GM21786 (cell line): Measurements from ENCODE around the gene SPDL1.

ENCODE experiments used
- ATAC-seq: cut with Tn5 transposase; IDR thresholded peaks from one replicate; pipeline ENCODE4 v1.9.1; 2021; ENCODE audit not compliant: unreplicated experiment

The SPDL1 gene, protein sequence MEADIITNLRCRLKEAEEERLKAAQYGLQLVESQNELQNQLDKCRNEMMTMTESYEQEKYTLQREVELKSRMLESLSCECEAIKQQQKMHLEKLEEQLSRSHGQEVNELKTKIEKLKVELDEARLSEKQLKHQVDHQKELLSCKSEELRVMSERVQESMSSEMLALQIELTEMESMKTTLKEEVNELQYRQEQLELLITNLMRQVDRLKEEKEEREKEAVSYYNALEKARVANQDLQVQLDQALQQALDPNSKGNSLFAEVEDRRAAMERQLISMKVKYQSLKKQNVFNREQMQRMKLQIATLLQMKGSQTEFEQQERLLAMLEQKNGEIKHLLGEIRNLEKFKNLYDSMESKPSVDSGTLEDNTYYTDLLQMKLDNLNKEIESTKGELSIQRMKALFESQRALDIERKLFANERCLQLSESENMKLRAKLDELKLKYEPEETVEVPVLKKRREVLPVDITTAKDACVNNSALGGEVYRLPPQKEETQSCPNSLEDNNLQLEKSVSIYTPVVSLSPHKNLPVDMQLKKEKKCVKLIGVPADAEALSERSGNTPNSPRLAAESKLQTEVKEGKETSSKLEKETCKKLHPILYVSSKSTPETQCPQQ

DNA sequence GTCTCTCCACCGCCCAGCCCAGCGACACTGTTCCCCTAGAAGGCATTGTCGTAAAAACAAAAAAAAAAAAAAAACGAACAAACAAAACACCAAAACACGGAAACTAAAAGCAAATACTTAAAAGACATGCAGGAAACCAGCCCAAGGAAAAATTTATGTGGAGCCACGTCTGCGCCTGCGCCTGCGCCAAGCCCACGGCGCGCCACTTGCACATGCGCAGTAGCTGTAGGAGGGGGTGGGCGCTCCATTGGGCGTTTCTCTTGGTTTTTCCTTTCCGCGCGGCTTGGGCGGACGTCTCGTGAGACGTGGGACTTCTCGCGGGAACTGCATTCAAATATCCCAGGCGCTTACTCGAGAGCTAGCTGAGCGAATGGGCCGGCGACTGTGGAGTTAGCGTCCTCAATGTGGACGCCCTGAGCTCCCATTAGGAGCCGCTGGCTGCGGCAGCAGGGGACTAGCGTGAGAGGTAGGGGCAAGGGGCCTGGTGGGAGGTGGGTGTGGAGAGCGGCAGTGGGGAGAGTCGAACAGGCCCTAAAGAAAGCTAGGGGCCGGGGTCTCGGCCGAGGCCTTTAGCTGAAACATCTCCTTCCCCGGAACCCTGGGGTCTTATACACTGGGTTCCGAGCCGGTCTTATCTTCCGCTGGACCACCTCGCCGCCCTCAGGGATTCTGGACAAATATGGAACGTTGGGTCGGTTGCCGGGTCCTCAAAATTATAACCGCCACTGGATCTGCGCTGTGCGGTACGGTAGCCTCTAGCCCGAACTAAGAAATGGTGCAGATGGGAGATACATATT lies at the start of gene SPDL1:
TSS of gene SPDL1 (plus strand) at position 350 of the 797 bp plus-strand sequence. CDS start 4,644 bp downstream, outside the sequence.
- ATAC-seq = peak; percentile 90

DNA sequence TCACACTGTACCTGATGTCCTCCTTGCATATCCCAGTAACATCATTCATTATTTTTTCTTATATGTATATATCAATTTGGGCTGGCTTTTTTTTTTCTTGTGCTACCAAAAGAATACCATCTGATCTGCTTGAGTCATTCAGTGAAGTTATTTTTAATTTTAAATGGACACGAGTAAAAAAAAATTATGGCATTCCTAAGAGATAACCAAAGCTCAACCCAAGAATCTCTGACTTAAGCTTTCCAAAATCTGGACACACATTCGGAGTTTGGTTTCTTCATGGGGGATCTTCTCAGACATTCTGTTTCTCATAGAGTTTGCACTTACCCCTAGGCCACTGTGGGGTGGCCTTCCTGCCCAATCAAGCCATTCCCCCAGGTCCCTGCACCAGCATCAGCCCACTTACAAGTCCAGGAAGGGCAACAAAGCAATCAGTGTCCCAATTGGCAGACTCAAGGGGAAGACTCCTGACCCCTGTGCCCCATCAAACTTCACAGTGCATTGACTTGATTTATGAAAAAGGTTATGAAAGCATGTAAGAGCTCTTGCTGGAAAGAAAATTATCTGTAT lies 49.2 kb upstream of the SPDL1 start:
- ATAC-seq = no peak

DNA sequence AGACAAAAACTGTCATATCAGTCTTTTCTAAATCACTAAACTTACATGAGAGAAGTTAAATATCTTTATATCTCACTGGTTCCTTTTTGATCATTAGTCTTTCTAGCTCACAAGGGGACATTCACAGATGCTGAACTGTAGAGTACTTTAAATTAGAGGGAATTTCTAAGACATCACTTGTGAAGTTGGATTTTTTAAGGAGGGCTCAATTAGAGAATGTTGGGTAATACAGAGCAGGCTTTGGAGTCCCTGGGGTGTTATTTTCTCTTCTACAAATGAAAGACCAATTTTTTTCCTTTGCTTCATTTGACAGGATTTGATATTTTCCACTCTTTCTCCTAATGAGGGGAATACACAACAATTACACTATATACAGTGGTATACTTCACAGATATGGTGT lies 48.6 kb upstream of the SPDL1 start:
- no peak for ATAC-seq

DNA sequence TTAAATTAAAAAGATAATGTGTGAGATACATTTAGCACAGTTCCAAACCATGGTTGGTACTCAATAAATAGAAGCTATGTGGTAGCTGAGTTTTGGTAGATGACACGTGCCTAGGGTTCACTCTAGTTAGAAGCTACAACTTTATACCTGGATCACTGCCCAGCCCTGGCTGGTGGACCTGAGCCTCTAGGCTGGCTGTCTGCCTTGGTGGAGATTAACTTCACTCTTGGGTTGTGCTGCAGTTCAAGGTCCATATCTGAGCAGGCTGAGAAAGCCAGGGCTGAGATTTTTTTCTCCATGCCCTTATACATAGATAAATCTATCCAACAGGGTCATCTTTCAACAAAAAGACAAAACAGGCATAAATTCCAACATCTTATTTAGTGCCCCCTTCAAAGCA lies 44.6 kb upstream of the SPDL1 start:
- no peak for ATAC-seq

DNA sequence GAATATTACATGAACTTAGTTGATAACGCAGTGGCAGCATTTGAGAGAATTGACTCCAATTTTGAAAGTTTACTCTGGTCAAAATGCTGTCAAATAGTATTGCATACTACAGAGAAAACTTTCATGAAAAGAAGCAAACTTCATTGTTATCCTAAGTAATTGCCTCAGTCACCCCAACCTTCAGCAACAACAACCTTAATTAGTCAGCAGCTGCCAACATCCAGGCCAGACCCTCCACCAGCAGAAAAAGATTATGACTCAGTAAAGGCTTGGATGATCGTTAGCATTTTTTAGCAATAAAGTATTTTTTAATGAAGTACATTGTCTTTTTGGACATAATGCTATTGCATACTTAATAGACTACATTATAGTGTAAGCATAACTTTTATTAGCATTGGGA lies 40.8 kb upstream of the SPDL1 start:
- no peak for ATAC-seq

DNA sequence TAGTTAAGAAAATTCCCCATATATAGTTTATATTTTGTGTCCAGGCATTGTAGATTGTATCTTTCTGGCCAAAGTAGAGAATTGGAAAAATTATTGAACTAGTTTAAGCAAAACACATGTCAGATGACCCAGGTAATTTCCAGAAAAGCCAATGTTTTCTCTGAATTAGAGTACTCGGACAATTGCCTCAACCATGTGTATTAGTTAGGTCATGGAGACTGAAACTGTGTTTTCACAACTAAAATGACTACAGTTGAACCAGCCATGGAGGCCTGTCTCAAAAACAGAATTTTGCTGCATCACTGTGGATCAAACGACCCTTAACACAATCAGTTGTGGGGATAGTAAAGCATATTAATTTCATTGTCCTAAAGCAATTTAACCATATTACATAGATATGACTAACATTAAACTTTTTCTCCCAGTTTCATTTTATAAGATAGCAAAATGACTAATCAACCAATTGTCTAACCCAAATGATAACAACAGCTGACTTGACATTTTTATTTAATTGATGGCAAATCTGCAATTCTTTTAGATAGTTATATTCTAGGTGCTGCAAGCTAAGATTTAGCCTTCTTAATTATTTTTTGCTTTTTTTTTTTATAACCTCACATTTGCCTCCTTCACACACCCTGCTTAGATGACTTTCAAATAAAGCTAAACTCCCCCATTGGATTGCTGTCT lies 39.2 kb upstream of the SPDL1 start:
- ATAC-seq = no peak

DNA sequence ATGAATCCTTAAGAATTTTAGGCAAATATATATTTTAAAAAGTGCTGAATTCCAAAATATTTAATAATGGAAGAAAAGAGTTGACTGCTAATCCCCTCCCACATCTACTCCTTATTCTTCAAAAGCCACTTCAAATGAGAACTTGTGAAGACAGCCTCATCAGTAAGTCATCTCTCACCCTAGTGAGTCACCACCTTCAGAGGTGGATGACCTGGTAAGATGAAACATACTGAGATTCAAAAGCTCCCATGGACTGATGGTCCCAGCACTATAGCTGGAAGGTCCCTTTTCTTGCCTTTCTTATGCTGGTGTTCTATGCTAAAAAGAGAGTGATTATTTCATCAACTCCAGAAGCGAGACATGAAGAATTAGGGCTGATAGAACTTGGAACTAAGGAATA lies 37.8 kb upstream of the SPDL1 start:
- ATAC-seq = no peak

DNA sequence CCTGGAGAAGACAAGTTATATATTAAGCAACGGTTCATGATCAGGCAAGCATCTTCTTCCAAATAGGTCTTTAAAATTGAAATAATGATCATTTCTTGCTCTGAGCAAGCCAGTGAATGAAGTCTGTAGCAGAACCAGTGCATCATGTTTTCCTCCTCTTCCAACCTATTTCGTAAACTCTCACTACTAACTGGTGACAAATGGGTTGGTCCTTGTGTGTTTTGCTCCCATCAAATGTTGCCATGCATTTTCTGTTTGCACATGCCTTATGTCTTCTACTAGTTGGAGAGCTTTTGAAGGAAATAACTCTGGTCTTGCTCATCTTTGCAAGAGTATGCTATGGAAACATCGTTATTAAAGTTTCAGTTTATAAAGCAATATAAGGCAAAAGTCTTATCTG lies 37.2 kb upstream of the SPDL1 start:
- ATAC-seq = no peak

DNA sequence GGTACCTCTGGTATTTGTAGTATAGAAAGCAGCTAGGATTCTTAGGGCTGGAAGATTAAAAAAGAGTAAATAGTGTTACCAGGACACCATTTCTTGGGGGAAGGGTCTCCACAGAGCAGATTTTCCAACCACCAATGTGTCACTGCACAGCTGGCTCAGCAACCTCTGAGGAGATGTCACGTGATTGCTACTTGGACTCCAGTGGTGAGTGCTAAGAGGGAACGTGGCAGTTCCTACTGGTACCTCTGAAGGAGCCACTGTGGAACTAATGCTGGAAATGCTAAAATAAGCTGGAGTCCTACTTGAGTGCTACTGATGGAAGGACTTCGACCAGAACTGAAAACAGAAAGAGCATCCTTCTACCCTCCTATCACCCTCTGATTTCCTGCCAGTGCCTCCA lies 36.1 kb upstream of the SPDL1 start:
- no peak for ATAC-seq

DNA sequence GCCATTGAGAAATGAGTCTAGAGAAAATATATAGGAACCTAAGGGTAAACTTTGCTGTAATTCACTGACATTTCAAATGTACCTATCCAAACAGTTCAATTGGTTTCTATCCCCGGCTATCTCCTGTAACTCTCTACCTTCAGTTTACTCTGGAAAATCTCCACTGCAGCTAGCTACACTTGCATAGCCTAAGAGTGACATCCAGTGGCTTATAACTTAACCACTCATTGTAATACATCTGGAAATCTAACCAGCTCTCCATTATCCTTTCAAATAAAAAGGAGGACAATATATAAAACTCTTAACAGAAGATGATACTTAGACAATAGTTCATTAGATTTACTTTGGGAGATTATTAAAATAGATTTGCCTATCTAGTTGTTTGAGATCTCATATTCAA lies 35.3 kb upstream of the SPDL1 start:
- no peak for ATAC-seq

DNA sequence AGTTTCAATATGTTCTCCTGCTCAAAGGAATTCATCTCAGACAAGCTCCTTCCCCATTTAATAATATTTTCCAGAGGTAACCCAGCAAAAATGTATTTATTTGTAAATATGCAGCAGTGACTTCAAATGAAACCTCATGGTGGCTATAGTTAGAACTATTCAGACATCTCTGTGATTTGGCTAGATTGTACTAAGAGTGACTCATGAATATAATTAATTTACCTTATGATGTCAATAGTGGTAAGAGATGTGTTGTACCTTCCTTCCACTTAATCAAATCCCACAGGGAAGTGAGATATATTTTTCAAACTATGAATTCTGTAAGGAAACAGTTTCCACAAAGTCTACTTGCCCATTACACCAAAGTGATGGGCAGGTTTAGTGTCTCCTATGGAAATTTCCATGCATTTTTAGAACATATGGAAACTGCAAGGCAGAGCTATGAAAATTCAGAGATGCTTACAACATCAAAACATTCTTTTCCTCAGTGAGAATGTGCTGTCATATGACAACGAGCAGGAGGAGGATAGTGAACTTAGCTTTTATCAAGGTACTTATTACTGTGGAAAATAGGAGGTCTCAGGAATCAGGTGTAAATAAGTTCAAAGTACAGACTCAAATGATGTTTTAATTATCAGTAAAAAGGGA lies 34.0 kb upstream of the SPDL1 start:
- no peak for ATAC-seq

DNA sequence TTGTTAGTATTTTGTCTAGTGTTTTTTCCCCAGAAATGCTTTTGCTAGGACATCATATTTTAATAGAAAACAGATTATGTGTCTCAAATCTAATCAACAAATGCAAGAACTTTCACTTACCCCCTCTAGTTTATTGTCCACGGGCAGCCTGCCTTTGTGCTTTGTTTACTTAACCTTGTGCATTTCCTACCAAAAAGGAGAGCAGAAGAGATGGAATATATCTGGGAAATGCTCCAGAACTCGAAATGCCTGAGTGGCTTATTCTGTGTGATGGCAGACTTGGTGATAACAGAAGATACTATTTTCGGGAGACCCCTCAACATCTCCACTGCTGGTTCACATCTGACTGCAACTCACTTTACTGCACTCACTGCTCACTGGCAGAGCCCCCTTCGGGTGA lies 33.3 kb upstream of the SPDL1 start:
- ATAC-seq = no peak

DNA sequence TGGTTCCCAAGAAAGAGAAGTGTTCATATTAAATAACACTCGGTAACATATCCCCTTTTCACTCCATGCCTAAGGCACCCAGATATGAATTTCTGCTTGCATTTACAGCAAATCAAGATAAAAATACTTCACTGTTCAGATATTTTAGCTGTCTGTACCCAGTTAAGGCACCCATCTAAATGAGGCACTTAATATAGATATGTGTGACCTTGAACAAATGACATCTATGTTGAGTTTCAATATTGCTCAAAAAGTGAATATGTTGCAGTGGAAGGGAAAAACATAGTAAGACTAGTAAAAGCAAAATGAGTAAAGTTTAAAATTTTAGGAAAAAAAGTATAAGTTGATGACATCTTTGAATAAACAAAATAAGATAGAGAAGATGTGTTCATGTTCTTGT lies 32.4 kb upstream of the SPDL1 start:
- ATAC-seq = no peak

DNA sequence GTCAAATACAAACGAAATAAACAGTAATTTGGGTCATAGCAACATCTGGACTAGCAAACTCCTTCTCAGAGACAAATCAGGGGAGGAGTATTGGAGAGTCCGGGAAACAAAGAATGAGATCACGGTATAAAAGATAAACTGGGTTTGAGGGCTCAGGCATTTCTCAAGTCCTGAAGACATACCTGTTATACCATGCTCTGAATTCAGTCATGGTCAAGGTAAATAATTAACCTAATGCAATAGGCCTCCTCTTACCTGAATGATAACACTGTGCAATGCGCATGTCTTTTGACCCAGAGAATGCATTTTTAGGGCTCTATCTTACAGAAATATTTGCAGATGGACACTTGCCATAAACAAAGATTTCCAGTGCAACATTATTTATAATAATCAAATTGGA lies 31.9 kb upstream of the SPDL1 start:
- ATAC-seq = no peak

DNA sequence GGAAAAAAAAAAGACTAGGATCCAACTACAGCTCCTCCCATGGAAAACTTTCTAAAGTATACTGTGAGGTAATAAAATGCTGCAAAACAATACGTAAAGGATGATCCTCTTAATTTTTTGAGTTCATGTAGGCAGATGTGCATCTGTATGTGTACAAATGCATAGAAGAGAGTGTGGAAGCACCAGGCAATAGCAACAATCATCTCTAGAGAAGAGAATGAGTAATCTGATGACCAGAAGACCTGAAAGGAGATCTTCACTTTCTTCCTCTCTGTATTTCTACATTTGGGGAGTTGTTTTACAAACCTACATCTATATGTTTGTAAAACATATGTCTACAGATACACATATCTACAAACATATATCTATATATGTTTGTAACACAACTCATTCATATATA lies 29.3 kb upstream of the SPDL1 start:
- ATAC-seq = no peak

DNA sequence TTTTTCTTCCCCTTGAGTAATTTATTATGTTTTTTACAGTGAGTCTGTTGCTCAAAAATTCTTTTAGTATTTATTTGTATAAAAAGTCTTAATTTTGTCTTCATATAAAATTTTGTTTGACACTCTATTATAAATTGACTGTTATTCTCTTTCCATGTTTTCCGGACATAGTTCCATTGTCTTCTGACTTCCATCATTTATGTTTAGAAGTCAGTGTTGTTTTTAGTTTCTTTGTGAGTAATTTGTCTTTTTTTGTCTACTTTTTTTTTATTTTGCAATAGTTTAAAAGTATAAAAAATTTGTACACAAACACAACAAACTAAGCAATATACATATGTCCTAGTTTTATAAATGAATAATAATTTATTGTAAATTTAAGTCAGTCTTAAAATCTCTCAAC lies 25.7 kb upstream of the SPDL1 start:
- ATAC-seq = no peak

DNA sequence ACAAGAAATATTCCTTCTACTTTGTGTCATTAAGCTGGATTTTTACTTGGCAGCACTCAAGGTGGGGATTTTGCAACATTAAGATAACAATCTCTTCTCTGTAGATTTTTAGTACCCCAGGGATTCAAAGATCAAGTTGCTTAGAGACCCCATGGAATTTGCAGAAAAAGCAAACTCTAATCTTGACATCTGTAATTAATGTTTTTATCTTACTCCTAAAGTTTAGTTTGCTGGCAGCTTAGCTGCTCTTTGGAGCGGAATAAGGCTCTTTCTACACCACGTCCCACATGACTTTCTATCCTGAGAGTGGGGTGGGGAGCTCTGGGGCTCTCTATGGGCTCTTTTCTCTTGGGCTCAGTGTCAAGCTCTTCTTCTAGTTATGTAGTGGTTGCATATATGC lies 21.7 kb upstream of the SPDL1 start:
- ATAC-seq = no peak

DNA sequence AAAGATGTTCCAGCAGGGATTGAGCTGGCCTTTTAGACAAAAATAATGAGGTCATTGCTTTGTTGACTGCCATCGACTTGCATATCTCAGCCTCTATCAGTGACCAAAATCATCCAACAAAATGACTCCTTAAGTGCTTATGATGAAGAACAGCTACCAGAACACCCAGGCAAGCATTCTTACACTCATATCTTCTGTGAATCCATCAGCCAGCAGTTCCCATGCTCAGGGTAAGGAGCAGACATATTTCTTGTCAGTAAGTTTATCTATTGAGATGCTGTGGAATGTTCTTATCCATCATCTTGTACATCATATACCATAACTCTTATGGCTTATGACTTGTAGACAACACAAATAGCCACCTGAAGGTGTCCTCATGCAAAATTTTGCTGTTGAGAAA lies 20.2 kb upstream of the SPDL1 start:
- no peak for ATAC-seq

DNA sequence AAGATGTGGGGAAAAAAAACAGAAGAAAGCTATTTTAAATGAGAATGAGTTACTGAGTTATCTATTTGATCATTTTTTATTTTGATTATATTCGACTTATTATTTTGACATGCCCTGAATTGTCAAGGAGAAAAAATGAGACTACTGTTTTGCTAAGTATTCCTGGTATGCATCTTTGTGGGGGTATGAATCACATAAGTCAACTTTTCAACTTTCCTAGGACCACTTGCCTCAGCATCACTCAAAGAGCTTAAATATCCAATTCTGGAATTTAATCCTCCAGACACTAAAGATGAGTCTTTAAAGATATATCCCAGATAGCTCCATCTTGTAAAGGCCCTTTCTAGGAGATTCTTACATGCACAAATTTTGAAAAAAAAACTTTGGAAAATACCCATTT lies 17.4 kb upstream of the SPDL1 start:
- ATAC-seq = no peak

DNA sequence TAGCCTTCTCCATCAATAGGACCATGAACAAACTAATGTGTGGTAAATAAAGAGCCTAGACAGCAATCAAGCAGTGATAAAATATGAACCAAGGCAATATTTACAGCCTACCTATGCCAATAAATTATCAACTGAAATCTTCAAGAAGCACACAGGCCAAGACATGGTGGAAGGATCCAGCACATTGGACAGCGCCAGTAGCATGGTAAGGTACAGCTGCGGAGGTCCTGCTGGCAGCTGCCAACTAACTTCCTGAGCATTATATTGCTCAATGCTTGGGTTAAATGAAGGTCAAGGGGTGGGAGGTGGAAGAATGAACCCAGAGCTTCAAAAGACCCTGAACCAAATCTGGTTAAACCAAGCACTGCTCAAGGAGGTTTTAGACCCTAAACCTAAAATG lies 16.5 kb upstream of the SPDL1 start:
- ATAC-seq = no peak

DNA sequence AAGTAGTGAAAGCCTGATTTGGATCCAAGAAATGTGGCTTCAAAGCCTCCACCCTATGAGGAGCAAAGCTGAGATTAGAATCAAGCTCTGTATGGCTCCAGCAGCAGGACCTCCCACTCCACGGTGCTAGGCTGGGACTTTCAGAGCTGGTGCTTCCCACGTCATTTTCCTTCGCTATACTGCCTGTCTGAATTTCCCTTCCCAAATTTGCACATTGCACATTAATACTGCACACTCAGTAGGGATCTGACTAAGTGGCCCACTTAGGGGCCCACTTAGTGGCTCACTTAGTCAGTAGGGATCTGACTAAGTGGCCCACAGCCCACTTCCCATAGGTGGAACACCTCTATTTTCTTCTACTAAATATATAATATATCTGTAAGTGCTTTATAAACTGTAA lies 14.1 kb upstream of the SPDL1 start:
- ATAC-seq = no peak
